Eye (tissue), 1 donor: ENCODE measurements around the gene SLIT1.
A peak's percentile ranks its signal among the peaks of the same experiment; 100 is the strongest.

ENCODE experiments used
- DNase-seq: peaks from one replicate; pipeline ENCODE4 v3.0.0-alpha.2; 2015

The SLIT1 gene

GRCh38 chr10:97138846-97139245 is 46.9 kb downstream of the SLIT1 start:
- peak; percentile 77 for DNase-seq

- peak; percentile 39 for DNase-seq
Measured at GRCh38 chr10:97138174-97138573, 47.6 kb downstream of the SLIT1 start.

- peak; percentile 95 for DNase-seq
Measured at GRCh38 chr10:97136756-97137155, 49.0 kb downstream of the SLIT1 start.

GRCh38 chr10:97135464-97135863 is 50.3 kb downstream of the SLIT1 start:
- peak; percentile 44 for DNase-seq

- DNase-seq, result peak; percentile 34
Measured at GRCh38 chr10:97134983-97135382, 50.8 kb downstream of the SLIT1 start.

GRCh38 chr10:97134110-97134509 is 51.6 kb downstream of the SLIT1 start:
- DNase-seq, result peak; percentile 35

GRCh38 chr10:97132273-97132672 is 53.5 kb downstream of the SLIT1 start:
- no peak for DNase-seq

- peak; percentile 55 for DNase-seq
Measured at GRCh38 chr10:97131666-97132065, 54.1 kb downstream of the SLIT1 start.

GRCh38 chr10:97131181-97131628 is 54.6 kb downstream of the SLIT1 start:
- DNase-seq, result peak; percentile 85

GRCh38 chr10:97129666-97130065 is 56.1 kb downstream of the SLIT1 start:
- DNase-seq, result no peak

- DNase-seq, result peak; percentile 57
Measured at GRCh38 chr10:97128516-97129154, 57.1 kb downstream of the SLIT1 start.

- peak; percentile 34 for DNase-seq
Measured at GRCh38 chr10:97128039-97128492, 57.7 kb downstream of the SLIT1 start.

- DNase-seq, result no peak
Measured at GRCh38 chr10:97127509-97127908, 58.2 kb downstream of the SLIT1 start.

GRCh38 chr10:97124211-97124610 is 61.5 kb downstream of the SLIT1 start:
- DNase-seq, result peak; percentile 80

GRCh38 chr10:97123765-97124164 is 62.0 kb downstream of the SLIT1 start:
- peak; percentile 64 for DNase-seq

GRCh38 chr10:97121041-97121440 is 64.7 kb downstream of the SLIT1 start:
- DNase-seq, result peak; percentile 24

- DNase-seq, result no peak
Measured at GRCh38 chr10:97120370-97120769, 65.4 kb downstream of the SLIT1 start.

GRCh38 chr10:97119058-97119745 is 66.6 kb downstream of the SLIT1 start:
- DNase-seq, result peak; percentile 92

GRCh38 chr10:97117372-97117771 is 68.4 kb downstream of the SLIT1 start:
- no peak for DNase-seq

GRCh38 chr10:97116462-97117162 is 69.1 kb downstream of the SLIT1 start:
- DNase-seq, result peak; percentile 63

GRCh38 chr10:97115846-97116245 is 69.9 kb downstream of the SLIT1 start:
- no peak for DNase-seq

GRCh38 chr10:97111615-97112014 is 74.1 kb downstream of the SLIT1 start:
- no peak for DNase-seq

- no peak for DNase-seq
Measured at GRCh38 chr10:97109547-97109946, 76.2 kb downstream of the SLIT1 start.

GRCh38 chr10:97107551-97107950 is 78.2 kb downstream of the SLIT1 start:
- DNase-seq, result no peak
